Activated naive CD4-positive, alpha-beta T cell treated with anti-CD3 and anti-CD28 coated beads, Interleukin-2, amount 50 U/mL, for 24 hours (primary cell): ENCODE measurements around the gene SYT8.

Experiments used
- H3K27ac Mint-ChIP-seq: one replicate; pipeline ENCODE4 v1.8.0; 2021; ENCODE audit warnings: mild to moderate bottlenecking, mixed read lengths
- H3K27me3 Mint-ChIP-seq: one replicate; pipeline ENCODE4 v1.8.0; 2021; ENCODE audit warnings: mixed read lengths
- H3K36me3 Mint-ChIP-seq: one replicate; pipeline ENCODE4 v1.8.0; 2021; ENCODE audit warnings: mixed read lengths
- H3K4me1 Mint-ChIP-seq: one replicate; pipeline ENCODE4 v1.8.0; 2021; ENCODE audit warnings: mixed read lengths
- H3K4me3 Mint-ChIP-seq: one replicate; pipeline ENCODE4 v1.8.0; 2021; ENCODE audit warnings: mild to moderate bottlenecking, mixed read lengths
- H3K9me3 Mint-ChIP-seq: one replicate; pipeline ENCODE4 v1.8.0; 2021; ENCODE audit warnings: mixed read lengths

Gene SYT8

DNA sequence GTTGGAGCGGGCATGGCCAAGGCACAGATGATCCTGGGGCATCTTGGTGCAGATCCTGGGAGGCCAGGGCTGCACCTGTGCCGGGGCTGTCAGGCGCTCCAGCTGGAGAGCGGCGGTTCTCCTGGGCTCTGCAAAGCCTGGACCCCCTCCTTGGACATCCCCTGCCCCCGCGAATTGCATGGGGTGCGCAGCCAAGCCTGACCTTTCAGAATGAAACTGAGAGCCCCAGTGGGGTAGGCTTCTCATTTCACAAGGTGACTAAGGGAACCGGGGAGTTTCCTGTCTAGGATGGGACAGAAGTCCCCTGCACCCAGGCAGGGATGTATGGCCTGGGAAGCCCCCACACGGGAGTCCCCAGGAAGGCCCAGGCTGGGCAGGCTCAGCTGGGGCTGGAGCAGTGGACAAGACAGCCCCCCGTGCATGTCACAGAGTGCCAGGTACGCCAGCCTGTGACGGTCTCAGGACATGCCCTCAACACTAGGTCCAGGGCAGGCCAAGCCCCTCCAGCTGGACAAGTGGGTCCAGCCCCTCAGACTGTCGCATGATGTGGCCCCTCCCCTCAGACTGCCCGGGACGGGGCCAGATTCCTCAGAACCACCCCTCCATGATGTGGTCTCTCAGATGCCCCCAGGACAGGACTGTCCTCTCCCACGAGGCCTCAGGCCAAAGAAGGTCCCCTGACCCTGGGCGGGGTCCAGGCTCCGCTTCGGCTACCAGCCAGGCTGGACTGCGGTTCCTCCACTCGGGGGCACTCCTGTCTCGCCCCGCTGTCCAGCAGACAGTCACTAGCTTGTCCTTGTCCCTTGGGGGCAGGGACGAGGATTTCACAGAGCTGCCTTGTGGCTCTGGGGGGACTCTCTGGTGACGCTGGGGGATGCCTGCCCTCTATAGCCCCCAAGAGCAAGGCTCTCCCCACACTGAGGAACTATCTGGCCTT, 20.4 kb downstream of the SYT8 start:
- Mint-ChIP-seq H3K27me3 (no peaks in the 10 kb centered on the region), H3K4me3 (peak overlapping the region; percentile 96), H3K9me3 (no peaks in the 10 kb centered on the region), H3K36me3 (no peaks in the 10 kb centered on the region), H3K27ac (no peak overlapping the region), H3K4me1 (peaks cover 56% of the 10 kb centered on the region)

DNA sequence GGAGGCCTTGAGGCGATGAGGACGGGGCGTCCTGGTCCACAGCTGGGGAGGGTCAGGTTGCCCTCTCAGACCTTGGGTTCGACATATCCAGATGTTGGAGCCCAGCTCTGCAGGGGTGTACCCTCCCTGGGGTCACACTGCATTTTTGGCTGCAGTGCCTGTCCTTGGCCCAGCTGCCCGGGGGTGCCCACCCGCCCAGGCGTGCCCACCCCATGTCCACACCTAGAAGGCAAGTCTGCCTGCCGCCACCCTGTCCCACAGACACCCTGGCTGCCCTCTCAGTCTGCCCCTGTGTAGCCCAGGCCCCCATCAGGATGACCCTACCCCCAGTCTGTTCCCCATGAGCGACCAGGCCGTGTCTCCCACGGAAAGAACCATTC, 21.1 kb downstream of the SYT8 start:
- Mint-ChIP-seq H3K4me1 (peaks cover 50% of the 10 kb centered on the region), H3K4me3 (peak overlapping the region; percentile 19), H3K27me3 (no peaks in the 10 kb centered on the region)

DNA sequence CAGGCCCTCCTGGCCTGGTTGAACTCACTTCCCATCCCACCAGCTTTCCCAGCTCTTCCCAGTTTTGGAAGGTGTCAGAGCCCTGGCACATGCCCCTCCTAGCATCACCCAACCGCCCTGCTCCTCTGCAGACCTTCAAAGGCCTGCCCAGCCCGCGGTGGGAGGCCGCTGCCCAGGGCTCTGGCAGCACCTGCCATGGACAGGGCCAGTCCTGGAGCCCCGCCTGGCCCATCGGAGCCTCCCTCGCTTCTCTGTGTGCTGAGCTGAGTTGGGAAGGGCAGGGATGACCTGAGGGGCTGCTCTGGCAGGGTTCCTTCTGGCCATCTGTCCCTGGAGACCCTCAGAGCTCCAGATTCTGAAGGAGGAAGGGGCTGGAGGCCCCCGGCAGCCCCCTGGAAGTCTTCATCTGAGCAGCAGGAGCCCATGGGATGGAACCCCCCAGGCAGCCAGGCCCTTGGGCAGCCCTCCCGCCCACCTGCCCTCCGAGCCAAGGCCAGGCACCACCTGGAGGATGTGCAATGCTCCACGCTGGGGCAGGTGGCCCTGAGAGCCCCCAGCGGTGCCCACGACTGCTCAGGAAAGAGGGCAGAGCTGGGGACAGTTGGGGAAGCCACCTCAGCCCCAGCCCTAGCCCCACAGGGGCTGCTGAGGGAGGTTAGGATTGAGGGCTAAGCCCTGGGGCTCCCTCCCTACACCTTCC, 21.7 kb downstream of the SYT8 start:
- H3K27ac Mint-ChIP-seq: no peak overlapping the region
- no peaks in the 10 kb centered on the region for H3K27me3 Mint-ChIP-seq
- no peaks in the 10 kb centered on the region for H3K36me3 Mint-ChIP-seq
- H3K4me3 Mint-ChIP-seq: no peak overlapping the region
- H3K9me3 Mint-ChIP-seq: no peaks in the 10 kb centered on the region
- H3K4me1 Mint-ChIP-seq: peaks cover 44% of the 10 kb centered on the region

More for the DNA sequence above, 21.1 kb downstream of the SYT8 start:
- H3K36me3 Mint-ChIP-seq: no peaks in the 10 kb centered on the region
- H3K27ac Mint-ChIP-seq: no peak overlapping the region
- no peaks in the 10 kb centered on the region for H3K9me3 Mint-ChIP-seq

DNA sequence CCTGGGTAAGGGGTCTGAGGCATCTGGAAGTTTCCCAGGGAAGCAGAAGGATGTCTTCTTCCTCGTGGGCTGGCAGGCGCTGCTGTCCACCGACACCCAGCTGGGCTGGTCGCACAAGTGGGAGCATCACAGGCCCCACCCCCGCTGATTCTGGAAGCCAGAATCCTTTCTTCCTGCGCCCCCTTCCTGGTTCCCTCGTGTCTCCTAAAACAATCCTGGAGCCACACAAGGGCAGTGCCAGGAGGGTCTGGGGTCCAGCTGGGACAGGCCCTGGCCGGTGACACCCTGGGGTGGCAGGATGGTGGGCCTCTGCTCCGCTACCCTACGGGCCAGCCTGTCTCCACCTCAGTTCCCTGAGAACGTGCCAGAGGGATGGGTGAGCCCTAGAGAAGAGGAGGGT, 22.3 kb downstream of the SYT8 start:
- no peak overlapping the region for H3K4me3 Mint-ChIP-seq
- peaks cover 40% of the 10 kb centered on the region for H3K4me1 Mint-ChIP-seq
- no peaks in the 10 kb centered on the region for H3K36me3 Mint-ChIP-seq
- no peak overlapping the region for H3K27ac Mint-ChIP-seq
- H3K27me3 Mint-ChIP-seq: no peaks in the 10 kb centered on the region
- H3K9me3 Mint-ChIP-seq: no peaks in the 10 kb centered on the region

DNA sequence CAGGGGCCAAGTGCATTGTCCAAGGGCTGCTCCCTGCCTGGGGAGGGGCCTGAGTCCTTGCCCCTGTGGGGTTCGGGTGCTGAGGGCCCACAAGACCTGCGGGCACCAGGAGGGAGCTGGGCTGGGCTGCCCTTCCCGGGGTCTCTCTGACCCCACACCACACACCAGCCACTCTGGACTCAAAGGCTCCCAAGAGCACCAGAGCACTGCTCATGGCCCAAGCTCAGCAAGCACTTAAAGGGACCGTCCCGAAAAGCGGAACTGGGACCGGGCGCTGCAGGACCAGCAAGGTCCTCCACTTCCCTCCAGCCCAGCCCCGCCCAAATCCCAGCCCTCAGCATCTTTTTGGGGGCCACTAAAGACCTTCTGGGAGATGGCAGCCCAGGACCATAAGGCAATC, 23.4 kb downstream of the SYT8 start:
- no peaks in the 10 kb centered on the region for H3K9me3 Mint-ChIP-seq
- no peaks in the 10 kb centered on the region for H3K27me3 Mint-ChIP-seq
- H3K4me1 Mint-ChIP-seq: peaks cover 29% of the 10 kb centered on the region
- H3K36me3 Mint-ChIP-seq: no peaks in the 10 kb centered on the region
- H3K27ac Mint-ChIP-seq: no peak overlapping the region
- no peak overlapping the region for H3K4me3 Mint-ChIP-seq

DNA sequence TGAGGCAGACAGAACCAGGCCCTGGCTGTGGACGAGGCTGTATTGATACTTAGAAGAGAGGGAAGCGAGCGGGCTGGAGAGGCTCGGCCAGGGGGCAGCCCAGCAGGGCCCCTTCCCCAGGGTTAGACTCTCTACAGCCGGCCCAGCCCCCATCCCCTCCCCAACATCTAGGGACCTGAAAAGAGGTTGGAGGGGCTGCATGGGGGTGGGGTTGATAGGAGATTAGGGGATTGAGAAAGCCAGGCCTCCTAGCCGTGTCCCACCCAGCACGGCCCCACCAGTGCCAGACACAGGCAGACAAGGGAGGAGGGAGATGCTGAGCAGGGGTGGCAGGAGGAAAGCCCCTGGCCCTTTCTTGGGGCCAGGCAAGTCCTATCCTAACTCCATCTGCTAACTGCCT, 23.8 kb downstream of the SYT8 start:
- Mint-ChIP-seq H3K27me3 (no peaks in the 10 kb centered on the region), H3K4me3 (no peak overlapping the region), H3K36me3 (no peaks in the 10 kb centered on the region), H3K27ac (no peak overlapping the region), H3K9me3 (no peaks in the 10 kb centered on the region), H3K4me1 (peaks cover 25% of the 10 kb centered on the region)

DNA sequence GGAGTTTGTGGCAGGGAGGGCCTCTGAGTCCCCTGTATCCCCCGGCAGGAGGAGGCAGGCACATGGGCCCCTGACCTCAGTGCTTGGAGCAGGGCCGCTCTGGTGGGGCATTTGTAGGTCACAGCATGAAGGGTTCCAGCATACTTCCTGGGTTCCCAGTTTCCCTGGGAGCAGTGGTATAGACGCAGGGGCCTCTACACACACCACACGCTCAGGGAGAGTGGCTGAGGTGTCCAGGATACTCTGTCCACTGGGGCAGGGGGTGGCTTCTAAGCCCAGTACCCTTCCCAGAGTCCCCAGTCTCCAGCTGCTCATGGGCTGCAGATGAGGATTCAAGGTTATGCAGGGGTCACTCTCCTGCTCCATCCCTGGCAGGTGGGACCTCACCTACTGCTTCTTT, 24.2 kb downstream of the SYT8 start:
- Mint-ChIP-seq H3K27ac (no peak overlapping the region), H3K36me3 (no peaks in the 10 kb centered on the region), H3K4me1 (peaks cover 21% of the 10 kb centered on the region), H3K9me3 (no peaks in the 10 kb centered on the region), H3K27me3 (no peaks in the 10 kb centered on the region), H3K4me3 (no peak overlapping the region)

DNA sequence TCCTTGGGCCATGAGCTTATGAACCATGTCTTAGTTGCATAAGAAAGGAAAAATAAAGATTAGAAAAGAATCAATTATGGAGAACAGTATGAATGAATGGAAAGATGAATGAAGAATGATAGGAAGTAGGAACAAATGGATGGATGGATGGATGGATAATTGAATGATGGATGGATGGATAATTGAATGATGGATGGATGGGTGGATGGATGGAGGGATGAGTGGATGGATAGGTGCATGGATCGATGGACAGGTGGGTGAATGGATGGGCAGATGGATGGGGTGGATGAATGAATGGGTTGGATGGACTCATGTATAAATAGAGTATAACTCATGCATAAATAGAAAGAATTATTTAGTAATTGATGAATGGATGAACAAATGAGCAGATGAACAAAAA, 25.3 kb downstream of the SYT8 start:
- no peaks in the 10 kb centered on the region for H3K27me3 Mint-ChIP-seq
- no peak overlapping the region for H3K27ac Mint-ChIP-seq
- H3K9me3 Mint-ChIP-seq: no peaks in the 10 kb centered on the region
- no peaks in the 10 kb centered on the region for H3K36me3 Mint-ChIP-seq
- no peak overlapping the region for H3K4me3 Mint-ChIP-seq
- H3K4me1 Mint-ChIP-seq: peaks cover 18% of the 10 kb centered on the region

DNA sequence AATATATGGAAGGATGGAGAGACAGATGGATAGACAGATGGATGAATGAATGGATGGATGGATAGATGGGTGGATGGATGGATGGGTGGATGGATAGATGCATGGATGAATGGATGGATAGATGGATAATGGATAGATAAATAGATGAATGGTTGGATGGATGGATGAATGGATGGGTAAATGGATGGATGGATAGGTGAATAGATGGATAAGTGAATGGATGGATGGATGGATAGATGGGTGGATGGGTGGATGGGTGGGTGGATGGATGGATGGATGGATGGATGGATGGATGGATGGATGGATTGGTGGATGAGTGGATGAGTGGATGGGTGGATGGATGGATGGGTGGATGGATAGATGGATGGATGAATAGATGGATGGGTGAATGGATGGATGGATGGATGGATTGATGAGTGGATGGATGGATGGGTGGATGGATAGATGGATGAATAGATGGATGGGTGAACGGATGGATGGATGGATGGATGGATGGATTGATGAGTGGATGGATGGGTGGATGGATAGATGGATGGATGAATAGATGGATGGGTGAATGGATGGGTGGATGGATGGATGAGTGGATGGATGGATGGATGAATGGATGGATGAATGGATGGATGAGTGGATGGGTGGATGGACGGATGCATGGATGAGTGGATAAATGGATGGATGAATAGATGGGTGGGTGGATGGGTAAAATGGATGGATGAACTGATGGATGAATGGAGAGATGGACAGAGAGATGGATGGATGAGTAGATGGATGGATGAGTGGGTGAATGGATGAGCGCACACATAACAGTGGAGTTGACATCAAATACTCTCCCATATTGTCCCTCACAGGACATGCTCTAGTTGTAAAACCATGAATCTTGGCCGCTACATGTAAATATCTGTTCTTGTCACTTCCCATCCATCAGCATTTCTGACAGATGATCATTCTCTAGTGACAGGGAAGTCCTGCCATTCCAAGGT, 26.9 kb downstream of the SYT8 start:
- H3K27ac Mint-ChIP-seq: no peak overlapping the region
- no peaks in the 10 kb centered on the region for H3K9me3 Mint-ChIP-seq
- H3K36me3 Mint-ChIP-seq: no peaks in the 10 kb centered on the region
- H3K4me1 Mint-ChIP-seq: peaks cover 23% of the 10 kb centered on the region
- H3K27me3 Mint-ChIP-seq: no peaks in the 10 kb centered on the region
- H3K4me3 Mint-ChIP-seq: no peak overlapping the region

DNA sequence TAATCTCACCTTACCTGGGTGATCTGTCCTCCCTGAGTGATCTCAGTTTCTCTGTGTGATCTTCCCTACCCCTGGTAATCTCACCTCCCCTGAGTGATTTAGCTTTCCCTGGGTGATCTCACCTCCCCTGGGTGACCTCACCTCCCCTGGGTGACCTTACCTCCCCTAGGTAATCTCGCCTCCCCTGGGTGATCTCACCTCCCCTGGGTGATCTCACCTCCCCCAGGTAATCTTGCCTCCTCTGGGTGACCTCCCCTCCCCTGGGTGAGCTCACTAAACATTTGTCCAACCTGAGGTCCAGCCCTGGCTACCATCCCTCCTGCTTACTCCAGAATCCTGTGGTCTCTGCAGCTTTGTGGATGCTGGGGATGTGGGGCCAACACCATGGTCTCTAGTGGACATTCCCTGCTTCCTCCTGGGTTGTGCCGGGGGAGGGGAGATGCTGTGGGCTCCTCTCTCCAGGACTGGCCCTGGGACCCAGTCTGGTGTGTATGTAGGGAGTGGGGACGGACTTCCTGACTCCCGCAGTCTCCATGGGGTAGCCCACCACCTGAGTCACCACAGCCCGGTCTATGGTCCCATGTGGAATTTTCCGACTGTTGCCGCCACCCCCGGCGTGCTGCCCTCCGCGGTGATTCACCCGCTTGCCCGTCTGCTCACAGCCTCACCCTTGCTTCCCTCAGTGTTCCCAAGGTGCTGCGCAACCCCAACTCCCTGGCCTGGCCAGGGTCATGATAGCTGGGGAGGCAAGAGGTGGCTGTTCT, 28.0 kb downstream of the SYT8 start:
- Mint-ChIP-seq H3K27me3 (no peaks in the 10 kb centered on the region), H3K27ac (no peak overlapping the region), H3K9me3 (no peaks in the 10 kb centered on the region), H3K4me3 (no peak overlapping the region), H3K36me3 (no peaks in the 10 kb centered on the region), H3K4me1 (peaks cover 26% of the 10 kb centered on the region)

DNA sequence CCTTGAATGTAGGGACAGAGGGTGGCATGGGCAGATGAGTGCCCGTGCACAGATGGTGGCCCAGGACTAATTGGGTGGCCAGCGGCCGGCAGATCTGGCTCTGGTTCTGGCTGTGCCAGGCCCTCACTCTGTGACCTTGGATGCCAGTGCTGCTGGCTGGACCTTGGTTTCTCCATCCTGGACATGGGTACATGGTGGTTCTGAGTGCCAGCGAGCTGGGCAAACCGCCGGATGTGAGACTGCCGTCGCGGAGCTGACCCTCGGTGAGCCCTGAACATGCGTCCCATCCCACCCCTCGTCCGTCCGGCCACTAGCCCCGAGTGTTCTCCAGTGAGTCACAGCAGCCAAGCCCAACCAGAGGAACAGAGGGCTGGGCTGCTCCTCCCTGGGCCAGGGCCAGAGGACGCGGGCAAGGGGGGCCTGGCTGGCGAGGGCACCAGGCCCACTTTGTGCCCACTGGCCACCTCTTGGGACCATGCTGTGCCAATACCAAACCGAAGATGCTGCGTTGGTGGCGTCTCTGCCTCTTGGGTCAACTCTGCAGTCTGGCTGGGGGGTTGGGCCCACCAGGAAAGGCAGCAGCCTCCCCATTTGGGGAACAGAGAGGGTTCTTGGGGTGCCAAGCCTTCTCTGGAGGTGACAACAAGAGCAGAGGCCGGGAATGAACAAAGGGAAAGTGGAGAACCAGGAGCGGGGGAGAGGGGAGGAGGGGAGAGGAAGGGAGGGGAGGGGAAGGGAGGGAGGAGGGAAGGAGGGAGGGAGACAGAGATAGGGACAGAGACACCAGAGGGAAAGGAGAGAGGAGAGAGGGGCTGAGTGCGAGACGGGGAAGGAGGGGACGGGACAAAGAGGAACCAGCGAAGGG, 28.8 kb downstream of the SYT8 start:
- no peaks in the 10 kb centered on the region for H3K36me3 Mint-ChIP-seq

DNA sequence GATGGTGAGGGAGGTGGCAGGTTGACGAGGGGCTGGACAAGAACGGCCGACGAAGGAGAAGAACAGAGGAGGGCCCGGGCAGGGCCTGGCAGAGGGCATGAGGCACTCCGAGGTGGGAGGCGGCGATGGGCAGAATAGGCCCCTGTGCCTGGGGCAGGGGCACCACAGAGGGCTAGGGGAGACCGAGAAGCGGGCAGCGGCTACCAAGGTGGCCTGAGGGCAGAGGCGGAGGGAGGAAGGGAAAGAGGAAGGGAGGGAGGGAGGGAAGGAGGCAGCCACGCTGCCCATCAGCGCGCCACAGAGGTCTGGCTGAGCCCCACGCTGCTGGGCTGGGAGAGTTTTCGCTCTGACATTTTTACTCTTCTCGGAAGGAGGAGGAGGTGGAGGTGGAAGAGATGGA, 29.4 kb downstream of the SYT8 start:
- Mint-ChIP-seq H3K4me1 (peaks cover 30% of the 10 kb centered on the region), H3K36me3 (no peaks in the 10 kb centered on the region), H3K9me3 (no peaks in the 10 kb centered on the region), H3K4me3 (no peak overlapping the region), H3K27me3 (no peaks in the 10 kb centered on the region), H3K27ac (no peak overlapping the region)

More for the DNA sequence above, 28.8 kb downstream of the SYT8 start:
- H3K27me3 Mint-ChIP-seq: no peaks in the 10 kb centered on the region
- H3K27ac Mint-ChIP-seq: no peak overlapping the region
- H3K4me1 Mint-ChIP-seq: peaks cover 28% of the 10 kb centered on the region
- no peaks in the 10 kb centered on the region for H3K9me3 Mint-ChIP-seq
- H3K4me3 Mint-ChIP-seq: no peak overlapping the region

DNA sequence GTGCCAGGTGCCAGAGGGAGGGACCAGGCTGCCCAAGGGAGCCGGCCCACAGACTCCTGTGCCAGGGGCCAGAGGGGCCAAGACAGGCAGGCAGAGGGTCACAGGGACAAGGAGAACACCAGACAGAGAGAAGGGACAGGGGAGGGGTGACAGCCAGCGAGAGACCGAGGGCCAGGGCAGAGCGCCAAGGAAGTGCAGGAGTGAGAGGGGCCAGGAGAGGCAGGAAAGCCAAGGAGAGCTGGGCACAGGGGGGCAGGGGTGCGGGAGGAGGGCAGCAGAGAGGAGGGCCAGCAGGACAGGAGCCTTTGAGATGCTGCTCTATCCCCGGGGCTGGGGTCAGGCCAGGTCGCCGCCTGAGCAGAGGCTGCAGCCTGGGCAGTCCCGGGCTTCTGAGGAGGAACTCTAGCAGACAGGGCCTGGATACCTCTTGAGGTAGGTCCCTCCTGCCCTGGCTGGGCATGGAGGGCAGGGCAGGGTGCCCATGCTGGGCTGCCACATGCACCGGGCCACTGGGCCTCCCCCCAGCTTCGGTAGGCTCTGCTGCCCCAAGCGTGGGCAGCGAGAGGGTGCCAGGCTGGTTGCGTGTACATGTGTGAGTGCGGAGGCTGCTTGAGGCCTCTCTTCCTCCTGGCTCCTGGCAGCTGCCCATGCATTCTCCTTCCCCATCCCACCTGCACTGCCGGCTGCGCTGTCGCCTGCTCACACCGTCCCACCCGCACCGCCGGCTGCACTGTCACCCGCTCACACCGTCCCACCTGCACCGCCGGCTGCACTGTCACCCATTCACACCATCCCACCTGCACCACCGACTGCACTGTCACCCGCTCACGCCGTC, 30.3 kb downstream of the SYT8 start:
- H3K4me1 Mint-ChIP-seq: peaks cover 35% of the 10 kb centered on the region
- H3K27ac Mint-ChIP-seq: no peak overlapping the region
- H3K9me3 Mint-ChIP-seq: no peaks in the 10 kb centered on the region
- no peaks in the 10 kb centered on the region for H3K27me3 Mint-ChIP-seq
- H3K4me3 Mint-ChIP-seq: no peak overlapping the region
- no peaks in the 10 kb centered on the region for H3K36me3 Mint-ChIP-seq
